H1 (cell line): ENCODE results near the gene MATN1. TPM values are rescaled to one million over a fixed set of nuclear protein-coding genes. Genes with fewer than 3 reads are reported as not detected.
A peak's percentile ranks its signal among the peaks of the same experiment; 100 is the strongest.

Experiments used
- CTCF ChIA-PET: fragments of 300-600 bp; sonication (Branson Sonifier 250); formaldehyde crosslinking; loops from one replicate; lab custom pipeline; 2021; ENCODE audit not compliant: partially characterized antibody; lab: Charles Lee
- POLR2A ChIA-PET: fragments of 300-600 bp; sonication (Branson Sonifier 250); formaldehyde crosslinking; loops from one replicate; lab custom pipeline; 2021; ENCODE audit warnings: inconsistent platforms; ENCODE audit not compliant: partially characterized antibody; lab: Charles Lee
- DNase-seq, 2 experiments: peaks; one replicate each; pipeline versions ENCODE4 v3.0.0 to v3.0.0-alpha.2; 2010 to 2022; ENCODE audit warnings: low spot score in 2 of 2, low read depth in 1 of 2, mixed read lengths in 1 of 2
- FAIRE-seq: peaks from 2 replicates; lab custom pipeline; 2011; peaks lifted over from hg19 to GRCh38; lab: Jason Lieb, UNC
- H2AFZ ChIP-seq: 2 replicates; pipeline ENCODE4 v1.8.1; 2012; ENCODE audit warnings: low read length, inconsistent platforms
- H2AK5ac ChIP-seq: 2 replicates; pipeline ENCODE4 v1.6.1; 2013; ENCODE audit warnings: low read depth, low read length
- H2BK120ac ChIP-seq: replicated peaks from 2 replicates; pipeline ENCODE3; 2013; ENCODE audit warnings: low read depth, low read length, inconsistent platforms
- H2BK12ac ChIP-seq: 2 replicates; pipeline ENCODE4 v1.6.1; 2013; ENCODE audit warnings: low read depth, low read length
- H2BK15ac ChIP-seq: 2 replicates; pipeline ENCODE4 v1.6.1; 2013; ENCODE audit warnings: low read length
- H2BK20ac ChIP-seq: 2 replicates; pipeline ENCODE4 v1.6.1; 2013; ENCODE audit warnings: low read length
- H2BK5ac ChIP-seq: 2 replicates; pipeline ENCODE4 v1.6.1; 2013; ENCODE audit warnings: low read depth, low read length
- H3K14ac ChIP-seq: 2 replicates; pipeline ENCODE4 v1.6.1; 2013; ENCODE audit warnings: inconsistent platforms; ENCODE audit not compliant: insufficient read length
- H3K18ac ChIP-seq: 2 replicates; pipeline ENCODE4 v1.6.1; 2013; ENCODE audit warnings: low read length; ENCODE audit errors: extremely low read depth
- H3K23ac ChIP-seq: 2 replicates; pipeline ENCODE4 v1.6.1; 2013; ENCODE audit warnings: inconsistent platforms; ENCODE audit not compliant: insufficient read length
- H3K23me2 ChIP-seq: 2 replicates; pipeline ENCODE4 v1.6.1; 2013; ENCODE audit warnings: low read depth, low read length
- H3K27ac ChIP-seq: 2 replicates; pipeline ENCODE4 v1.6.1; 2011; ENCODE audit warnings: low read depth, low read length, inconsistent platforms
- H3K27me3 ChIP-seq, 4 experiments: replicated peaks in 1 of 4; 1 replicate in 1 of 4; 2 replicates in 3 of 4; pipeline versions ENCODE4 v1.6.1 to v1.8.1; 2011 to 2013; ENCODE audit warnings: low read length in 3 of 4, mild to moderate bottlenecking in 3 of 4, inconsistent platforms in 2 of 4, mixed read lengths in 2 of 4, moderate library complexity in 1 of 4; ENCODE audit not compliant: control insufficient read depth in 3 of 4, insufficient read depth in 3 of 4; ENCODE audit errors: extremely low read depth in 1 of 4
- H3K36me3 ChIP-seq, 4 experiments: 2 replicates each; pipeline versions ENCODE4 v1.6.1 to v1.8.1; 2011 to 2013; ENCODE audit warnings: mild to moderate bottlenecking in 4 of 4, low read length in 3 of 4, moderate library complexity in 2 of 4, control low read depth in 1 of 4, inconsistent platforms in 1 of 4; ENCODE audit not compliant: insufficient read depth in 4 of 4, control insufficient read depth in 2 of 4
- H3K4ac ChIP-seq: replicated peaks from 2 replicates; pipeline ENCODE3; 2013; ENCODE audit warnings: low read length, low read depth, mixed read lengths, inconsistent platforms; ENCODE audit not compliant: insufficient read length
- H3K4me1 ChIP-seq, 4 experiments: replicated peaks in 1 of 4; 1 replicate in 1 of 4; 2 replicates in 3 of 4; pipeline versions ENCODE4 v1.6.1 to v1.8.1; 2011 to 2013; ENCODE audit warnings: low read length in 3 of 4, inconsistent platforms in 2 of 4, mixed read lengths in 1 of 4; ENCODE audit not compliant: insufficient read depth in 4 of 4, control insufficient read depth in 3 of 4
- H3K4me2 ChIP-seq, 2 experiments: 2 replicates each; pipeline versions ENCODE4 v1.6.1 to v1.8.1; 2011 to 2013; ENCODE audit warnings: low read depth in 2 of 2, low read length in 2 of 2, control low read depth in 1 of 2, inconsistent platforms in 1 of 2, mild to moderate bottlenecking in 1 of 2; ENCODE audit not compliant: insufficient read depth in 1 of 2
- H3K4me3 ChIP-seq, 4 experiments: fragments of 200-600, 300-600 bp in 1 of 4; sonication (generic), shearing (Covaris generic), sonication (Bioruptor Twin) in 1 of 4; 2 replicates each; pipeline versions ENCODE4 v1.5.1 to v1.8.1; 2011 to 2016; ENCODE audit warnings: low read length in 4 of 4, low read depth in 3 of 4, control low read depth in 2 of 4, inconsistent platforms in 2 of 4, mild to moderate bottlenecking in 2 of 4, mixed read lengths in 1 of 4, moderate library complexity in 1 of 4; ENCODE audit not compliant: insufficient read depth in 2 of 4; ENCODE audit errors: extremely low read depth in 1 of 4
- H3K56ac ChIP-seq: replicated peaks from 2 replicates; pipeline ENCODE3; 2013; ENCODE audit warnings: low read depth, mild to moderate bottlenecking, mixed read lengths, low read length, inconsistent platforms; ENCODE audit not compliant: insufficient read length
- H3K79me1 ChIP-seq: 2 replicates; pipeline ENCODE4 v1.6.1; 2013; ENCODE audit warnings: low read depth, low read length, control low read depth
- H3K79me2 ChIP-seq, 2 experiments: 2 replicates each; pipeline versions ENCODE4 v1.6.1 to v1.8.1; 2012 to 2013; ENCODE audit warnings: low read length in 2 of 2, mild to moderate bottlenecking in 2 of 2, inconsistent platforms in 1 of 2; ENCODE audit not compliant: insufficient read depth in 2 of 2, control insufficient read depth in 1 of 2
- H3K9ac ChIP-seq, 4 experiments: replicated peaks in 1 of 4; 1 replicate in 1 of 4; 2 replicates in 3 of 4; pipeline versions ENCODE4 v1.6.1 to v1.8.1; 2011 to 2013; ENCODE audit warnings: low read depth in 3 of 4, low read length in 3 of 4, control low read depth in 2 of 4, mild to moderate bottlenecking in 2 of 4, moderate library complexity in 2 of 4, inconsistent platforms in 1 of 4; ENCODE audit errors: extremely low read depth in 1 of 4
- H3K9me3 ChIP-seq, 2 experiments: 2 replicates each; pipeline versions ENCODE4 v1.6.1 to v1.8.1; 2012 to 2013; ENCODE audit warnings: mild to moderate bottlenecking in 2 of 2, moderate library complexity in 2 of 2, control low read depth in 1 of 2, inconsistent platforms in 1 of 2, low read depth in 1 of 2, low read length in 1 of 2, mixed read lengths in 1 of 2; ENCODE audit not compliant: insufficient read depth in 2 of 2
- H4K20me1 ChIP-seq, 2 experiments: replicated peaks in 1 of 2; 2 replicates each; pipeline versions ENCODE3 to v1.8.1; 2011 to 2013; ENCODE audit warnings: inconsistent platforms in 2 of 2, low read length in 2 of 2, mild to moderate bottlenecking in 1 of 2; ENCODE audit not compliant: insufficient read depth in 2 of 2, control insufficient read depth in 1 of 2
- H4K5ac ChIP-seq: 2 replicates; pipeline ENCODE4 v1.6.1; 2013; ENCODE audit warnings: low read length, low read depth, mixed read lengths, inconsistent platforms; ENCODE audit not compliant: insufficient read length
- H4K8ac ChIP-seq: 2 replicates; pipeline ENCODE4 v1.8.0; 2013; ENCODE audit warnings: mild to moderate bottlenecking, moderate library complexity, low read length, inconsistent platforms; ENCODE audit not compliant: insufficient read depth; ENCODE audit errors: extremely low read depth
- H4K91ac ChIP-seq: replicated peaks from 2 replicates; pipeline ENCODE3; 2013; ENCODE audit warnings: low read length, mixed read lengths, inconsistent platforms; ENCODE audit not compliant: insufficient read length
- ATF3 ChIP-seq: IDR thresholded peaks from 2 replicates; pipeline ENCODE4 v1.6.1; 2011; ENCODE audit warnings: low read depth, mild to moderate bottlenecking, low read length; ENCODE audit not compliant: insufficient read depth
- BACH1 ChIP-seq: IDR thresholded peaks from 2 replicates; pipeline ENCODE4 v1.6.1; 2012; ENCODE audit warnings: low read length, improper control_type of control experiment
- EP300 ChIP-seq, 2 experiments: IDR thresholded peaks; 1 replicate in 1 of 2; 2 replicates in 1 of 2; pipeline ENCODE4 v1.6.1; 2011 to 2012; ENCODE audit warnings: low read depth in 2 of 2, low read length in 2 of 2, mild to moderate bottlenecking in 2 of 2, borderline replicate concordance in 1 of 2, inconsistent platforms in 1 of 2, moderate library complexity in 1 of 2
- FOSL1 ChIP-seq: IDR thresholded peaks from 2 replicates; pipeline ENCODE4 v1.6.1; 2011; ENCODE audit warnings: mild to moderate bottlenecking, low read depth, low read length, moderate library complexity; ENCODE audit not compliant: insufficient read depth
- KDM1A ChIP-seq: fragments of 200-600, 300-600 bp; sonication (generic); IDR thresholded peaks from 2 replicates; pipeline ENCODE4 v1.7.1; 2016; ENCODE audit warnings: mild to moderate bottlenecking, low read length, borderline replicate concordance
- SIRT6 ChIP-seq: IDR thresholded peaks from one replicate; pipeline ENCODE4 v1.7.1; 2012; ENCODE audit warnings: low read length, inconsistent platforms
- ZNF274 ChIP-seq: IDR thresholded peaks from 2 replicates; pipeline ENCODE4 v1.7.0; 2012; ENCODE audit warnings: low read length, borderline replicate concordance; ENCODE audit errors: extremely low read depth
- WGBS, 2 experiments: shearing (Covaris generic) in 1 of 2; methylation state at CpG; one replicate each; pipeline versions ENCODE4 v1.1.6 to v1.1.7; 2013 to 2015; ENCODE audit warnings: low lambda C conversion rate in 2 of 2, mixed read lengths in 2 of 2, inconsistent platforms in 1 of 2, low coverage in 1 of 2, missing lambda C conversion rate in 1 of 2; ENCODE audit not compliant: insufficient replicate concordance in 2 of 2, insufficient coverage in 1 of 2, insufficient read length in 1 of 2; ENCODE audit errors: extremely low coverage in 1 of 2, missing lambda C conversion rate in 1 of 2; 5-methylcytosine and 5-hydroxymethylcytosine counted together
- polyA plus RNA-seq, 7 experiments: library from polyadenylated mRNA; depleted of rRNA in 3 of 7; stranded (reverse) in 5 of 7; unstranded in 2 of 7; fragments of >200 nt in 5 of 7; fragments of 200-250 nt in 2 of 7; gene quantifications; 1 replicate in 5 of 7; 2 replicates in 1 of 7; 4 replicates in 1 of 7; pipeline versions ENCODE4 v1.2.1 to v1.2.3, GENCODE V29; 2011 to 2013; ENCODE audit warnings: missing spikeins in 2 of 7, mixed read lengths in 2 of 7
- total RNA-seq: library from RNA; stranded (reverse); fragmentation: NEBNext Ultra II Directional; extraction: Animal tissue kit (Norgen Biotek cat#: 25700); gene quantifications from 2 replicates; pipeline ENCODE4 v1.2.1, GENCODE V29; 2021

Gene MATN1
- total and polyA plus RNA-seq, 2 of the 8 experiments (the other 6 are each of a cell fraction or from before 2014, with no cell fraction given): 0.12 to 0.28 TPM

- Histone ChIP-seq H3K9me3 (peaks cover 10 to 11% of the 10 kb centered on the region in 2 experiments), H2BK120ac (no peak overlapping the region), H3K23me2 (peaks cover 10% of the 10 kb centered on the region; the same call in 1 of the 2 replicates), H4K91ac (no peak overlapping the region), H3K56ac (no peak overlapping the region), H2BK12ac (no peak overlapping the region), H3K14ac (no peak overlapping the region), H3K4me2 (no peak overlapping the region), H3K18ac (no peak overlapping the region), H2AFZ (no peak overlapping the region), H2BK20ac (no peak overlapping the region), H3K4ac (no peak overlapping the region), H3K27me3 (no peaks in the 10 kb centered on the region), H3K36me3 (no peaks in the 10 kb centered on the region), H2BK5ac (no peak overlapping the region), H3K23ac (no peak overlapping the region), H4K5ac (no peak overlapping the region), H3K4me3 (no peak overlapping the region), H4K20me1 (no peaks in the 10 kb centered on the region), H3K79me2 (no peaks in the 10 kb centered on the region), H2AK5ac (no peak overlapping the region), H3K4me1 (peaks cover 0 to 4% (median 1%) of the 10 kb centered on the region in 4 experiments; a peak in 5 of 7 replicates), H3K9ac (no peak overlapping the region), H3K79me1 (no peaks in the 10 kb centered on the region), H4K8ac (no peak overlapping the region), H2BK15ac (no peak overlapping the region), H3K27ac (no peak overlapping the region)
- ChIA-PET POLR2A (no interaction called here), CTCF (interaction anchor here (0.9 to 55.1 kb wide), 9 partner anchors 22 to 866 kb away, joined by 3 to 1640 read pairs (median 4); partner anchors contain the start of gene LAPTM5)
- no peak for DNase-seq
- FAIRE-seq: no peak
- TF ChIP-seq BACH1: no peak
- no peak for TF ChIP-seq EP300 (IDR thresholded peaks at IDR 0.05; ENCODE audit: borderline replicate concordance in 1 of 2, low read depth in 2 of 2, low read length in 2 of 2)
- TF ChIP-seq SIRT6: no peak
- no peak for TF ChIP-seq FOSL1
- TF ChIP-seq ATF3: no peak
- TF ChIP-seq KDM1A: 0 out of 2 replicates have a peak, but pooled peaks have one; percentile 33
- TF ChIP-seq ZNF274: no peak
- WGBS, 2 experiments: 88% methylated on average over 8 of the region's 8 CpGs; no CpG with 5 or more reads in 1 of the 2 experiments
Observed at GRCh38 chr1:30714536-30715090, 8.8 kb downstream of the MATN1 start.
